Lung microvascular endothelial cell (primary cell): ENCODE measurements around the gene HCCS. TPM values are rescaled to one million over a fixed set of nuclear protein-coding genes. Genes with fewer than 3 reads are reported as not detected.

Experiments
- DNase-seq, 2 donors: peaks; one replicate each; pipeline versions ENCODE4 v3.0.0 to v3.0.0-alpha.2; 2010; ENCODE audit warnings: low read depth in 2 of 2
- total RNA-seq: library from RNA; depleted of rRNA; stranded (reverse); fragments of >200 nt; gene quantifications from 2 replicates; pipeline ENCODE4 v1.2.1, GENCODE V29; 2014

HCCS gene
- total RNA-seq = 15.5 and 16.5 TPM in 2 replicates

DNA sequence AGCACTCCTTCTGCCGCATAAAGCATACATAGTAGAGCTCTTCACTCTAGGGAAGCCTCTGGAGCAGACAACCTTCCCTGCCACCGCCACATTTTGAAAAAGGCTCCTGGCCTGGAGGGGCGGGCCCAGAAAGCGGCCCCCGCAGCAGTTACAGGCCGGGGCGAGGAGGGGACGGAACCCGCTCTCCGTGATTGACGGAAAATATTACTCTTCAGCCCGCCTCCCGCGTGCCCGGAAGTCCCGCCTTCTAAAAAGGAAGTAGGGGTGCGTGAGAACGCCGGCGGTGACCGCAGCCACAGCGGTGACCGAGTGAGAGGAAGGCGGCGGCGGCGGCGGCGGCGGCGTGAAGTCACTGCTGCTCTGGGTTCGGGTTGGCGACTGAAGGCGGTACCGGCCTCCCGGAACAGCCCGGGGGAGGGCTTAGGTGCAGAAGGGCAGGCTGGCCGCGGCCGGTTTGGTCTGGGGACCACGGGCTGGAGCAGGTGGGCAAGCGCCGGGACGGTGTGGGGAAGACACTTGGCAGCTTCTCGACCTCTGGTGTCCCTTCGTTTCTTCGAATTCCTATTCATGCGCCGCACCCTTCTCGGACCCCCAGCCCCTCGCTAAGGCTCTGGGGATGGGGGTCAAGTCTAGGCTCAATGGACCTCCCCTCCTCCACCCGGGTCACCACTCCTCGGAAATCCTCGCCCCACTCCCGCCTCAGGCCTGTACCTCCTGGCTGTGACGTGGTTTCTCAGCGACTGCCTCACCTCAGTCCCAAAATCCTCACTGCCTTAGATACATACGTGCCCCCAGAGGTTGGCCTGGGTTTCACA, at the start of gene HCCS:
TSS of gene HCCS (plus strand) at position 296 of the 815 bp plus-strand sequence. CDS start 729 bp downstream, outside the sequence.
- peak; percentile 87 to 91 for DNase-seq

DNA sequence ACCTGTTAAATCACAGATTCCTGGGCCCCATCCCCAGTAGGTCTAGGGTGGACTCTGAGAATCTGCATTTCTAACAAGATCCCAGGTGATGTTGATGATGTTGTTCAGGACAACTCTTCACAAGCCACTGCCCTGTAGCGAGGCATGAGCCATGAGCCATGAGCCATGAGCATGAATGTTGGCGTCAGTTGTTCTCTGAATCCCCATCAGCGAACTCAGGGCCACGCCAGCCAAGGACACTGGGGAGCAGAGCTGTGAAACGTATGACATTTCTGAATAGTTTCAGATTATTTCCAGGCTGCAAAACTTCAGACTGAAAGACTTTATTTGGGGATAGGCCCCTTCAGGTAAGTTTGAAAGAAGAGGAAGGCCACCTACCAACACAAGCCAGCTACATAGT, 46.9 kb upstream of the HCCS start:
- DNase-seq = no peak

DNA sequence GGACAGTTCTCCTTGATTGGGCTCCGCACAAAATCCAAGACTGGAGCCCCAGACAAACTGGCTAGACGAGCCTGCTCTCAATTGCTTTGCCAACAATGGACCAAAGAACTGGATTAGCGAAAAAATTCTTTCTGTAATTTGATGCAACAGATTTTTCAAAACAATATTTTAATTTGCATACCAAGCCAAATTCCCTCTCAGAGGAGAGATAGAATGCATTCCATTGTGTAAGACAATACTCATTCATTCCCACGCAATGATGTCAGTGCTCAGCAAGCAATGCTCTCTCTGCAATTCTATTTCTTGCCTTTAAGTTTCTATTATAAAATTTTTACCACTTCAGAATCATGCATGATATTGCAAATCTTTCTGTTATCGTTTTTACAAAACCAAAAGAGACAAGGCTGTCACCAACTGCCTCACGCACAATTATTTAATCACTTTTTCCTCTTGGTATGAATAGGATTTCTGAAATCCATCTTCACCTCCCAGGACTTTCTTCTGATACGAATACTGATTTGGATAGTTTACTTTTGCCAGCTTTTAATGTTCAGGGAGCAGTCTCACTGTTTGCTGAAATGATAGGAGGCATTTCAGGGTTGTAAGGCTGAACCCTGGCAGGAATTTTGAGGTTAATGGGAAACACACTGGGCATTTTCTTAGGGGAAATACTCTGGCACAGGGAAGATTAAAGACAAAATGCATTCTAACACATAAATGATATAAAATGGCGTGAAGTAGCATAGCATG, 46.1 kb upstream of the HCCS start:
- DNase-seq = no peak

DNA sequence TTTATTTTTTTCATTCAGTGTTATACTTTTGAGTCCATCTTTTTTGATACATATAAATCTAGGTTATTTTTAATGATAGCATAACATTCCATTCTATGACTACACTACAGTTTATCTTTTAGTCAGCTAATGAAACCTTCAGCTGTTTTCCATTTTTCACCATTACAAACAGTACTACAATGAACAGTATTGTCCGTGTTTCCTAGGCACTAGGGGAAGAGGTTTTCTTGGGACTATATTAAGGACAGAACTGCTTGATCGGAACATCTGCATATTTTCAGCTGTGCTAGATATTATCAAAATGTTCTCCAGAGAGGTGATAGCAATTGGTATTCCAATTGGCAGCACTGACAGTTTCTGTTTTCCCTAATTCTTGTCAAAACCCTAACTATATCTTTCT, 44.3 kb upstream of the HCCS start:
- DNase-seq = no peak

DNA sequence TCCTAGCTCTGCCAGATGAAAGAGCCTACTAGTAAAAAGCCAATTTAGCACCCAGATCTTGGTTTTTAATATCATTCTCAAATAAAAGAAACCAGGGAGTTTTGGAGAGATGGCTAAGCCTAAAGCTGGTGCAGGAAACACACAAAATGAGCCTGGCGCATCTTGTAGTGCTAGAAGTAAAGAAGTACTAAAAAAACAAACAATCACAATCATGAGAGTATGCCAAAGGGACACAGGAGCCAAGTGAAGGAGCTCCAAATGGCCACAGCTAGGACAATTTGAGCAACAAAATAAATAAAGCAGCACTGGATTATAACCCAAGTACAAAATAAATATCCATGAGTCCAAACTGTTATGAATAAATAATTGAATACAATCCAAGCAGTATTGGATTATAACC, 37.8 kb upstream of the HCCS start:
- no peak for DNase-seq

DNA sequence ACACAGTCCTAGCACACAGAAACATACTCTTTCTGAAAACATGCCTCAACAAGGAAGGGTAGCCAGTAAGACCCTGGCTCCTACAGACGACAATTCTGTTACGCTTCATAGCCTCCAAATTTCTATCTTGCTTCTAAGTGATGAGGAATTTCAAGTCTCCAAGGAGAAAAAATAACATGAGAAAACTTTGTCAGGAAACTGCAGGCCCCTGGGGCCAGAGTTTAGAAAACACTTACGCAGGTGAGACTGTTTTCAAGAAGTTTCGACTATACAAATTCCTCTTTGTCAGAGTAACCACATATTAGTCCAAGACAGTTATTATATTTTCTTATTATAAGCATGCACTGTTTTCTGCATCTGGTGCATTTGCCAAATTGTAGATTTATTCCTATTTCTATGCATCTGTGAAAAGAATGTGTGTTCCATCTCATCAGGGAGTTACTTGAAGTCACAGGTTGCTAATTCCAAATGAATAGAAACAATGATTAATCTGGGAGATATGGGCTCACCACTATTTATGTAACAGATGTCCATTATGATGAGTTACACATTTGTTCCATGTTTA, 30.3 kb upstream of the HCCS start:
- DNase-seq = no peak

DNA sequence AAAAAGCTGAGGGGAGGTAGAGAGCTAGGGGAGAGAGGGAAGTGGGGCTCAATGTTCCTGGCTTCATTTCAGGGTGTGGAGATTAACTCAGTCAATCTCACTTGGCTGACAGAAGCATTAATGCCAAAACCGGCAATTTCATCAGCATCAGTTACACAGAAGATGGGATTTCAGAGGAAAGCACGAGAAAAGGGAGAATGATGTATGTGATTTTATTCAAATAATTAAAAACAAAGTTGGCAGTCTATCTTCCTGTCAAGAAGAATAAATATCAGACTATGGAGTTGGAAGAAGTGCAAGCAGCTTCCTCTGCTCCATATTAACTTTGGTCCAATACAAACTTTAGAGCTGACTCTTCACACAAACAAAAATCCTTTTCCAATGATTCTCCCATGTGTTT, 29.6 kb upstream of the HCCS start:
- no peak for DNase-seq

DNA sequence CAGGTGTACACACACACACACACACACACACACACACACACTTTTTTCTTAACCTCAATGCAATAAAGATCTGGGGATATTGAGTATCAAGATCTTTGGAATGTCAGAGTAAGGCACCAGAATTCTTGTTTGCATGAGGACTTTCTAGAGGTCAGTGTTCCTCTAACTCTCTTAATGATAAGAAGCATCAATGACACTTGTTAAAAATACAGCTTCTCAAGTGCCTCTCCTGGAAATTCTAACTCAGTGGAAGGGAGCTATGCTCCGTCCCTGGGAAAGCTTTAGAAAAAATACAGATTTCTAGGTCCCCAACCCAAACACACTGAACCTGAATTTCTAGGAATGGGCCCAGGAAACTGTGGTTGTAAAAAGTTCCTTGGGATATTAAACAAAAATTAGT, 25.8 kb upstream of the HCCS start:
- DNase-seq = no peak

DNA sequence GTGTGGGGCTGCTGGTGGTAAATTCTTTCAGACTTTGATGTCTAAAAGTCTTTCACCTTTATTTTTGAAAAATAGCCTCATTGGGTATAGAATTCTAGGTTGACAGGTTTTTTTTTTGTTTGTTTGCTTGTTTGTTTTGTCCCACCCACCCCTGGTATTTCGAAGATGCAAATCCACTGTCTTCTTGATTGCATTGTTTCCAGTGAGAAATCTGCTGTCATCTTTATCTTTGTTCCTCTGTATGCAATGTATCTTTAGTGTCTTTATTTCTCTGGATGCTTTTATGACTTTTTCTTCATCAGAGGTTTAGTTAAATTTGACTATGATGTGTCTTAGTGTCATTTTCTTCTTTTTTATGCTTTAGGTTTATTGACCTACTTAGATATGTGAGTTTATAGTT, 21.3 kb upstream of the HCCS start:
- no peak for DNase-seq

DNA sequence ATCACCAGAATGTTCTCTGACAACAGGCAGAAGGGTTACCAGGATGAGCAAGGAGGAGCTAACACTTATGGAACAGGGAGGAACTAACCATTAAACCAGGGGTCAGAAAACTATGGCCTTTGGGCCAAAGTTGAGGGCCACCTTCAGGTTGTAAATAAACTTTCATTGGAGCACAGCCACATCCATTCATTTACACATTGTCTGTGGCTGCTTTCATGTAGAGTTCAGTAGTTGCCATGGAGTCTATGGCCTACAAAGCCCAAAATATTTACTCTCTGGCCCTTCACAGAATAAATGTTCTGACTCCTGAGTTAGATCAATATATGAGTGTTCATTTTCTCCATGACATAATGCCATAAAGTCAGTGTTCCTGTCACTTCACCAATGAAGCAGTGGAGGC, 13.2 kb upstream of the HCCS start:
- DNase-seq = no peak

DNA sequence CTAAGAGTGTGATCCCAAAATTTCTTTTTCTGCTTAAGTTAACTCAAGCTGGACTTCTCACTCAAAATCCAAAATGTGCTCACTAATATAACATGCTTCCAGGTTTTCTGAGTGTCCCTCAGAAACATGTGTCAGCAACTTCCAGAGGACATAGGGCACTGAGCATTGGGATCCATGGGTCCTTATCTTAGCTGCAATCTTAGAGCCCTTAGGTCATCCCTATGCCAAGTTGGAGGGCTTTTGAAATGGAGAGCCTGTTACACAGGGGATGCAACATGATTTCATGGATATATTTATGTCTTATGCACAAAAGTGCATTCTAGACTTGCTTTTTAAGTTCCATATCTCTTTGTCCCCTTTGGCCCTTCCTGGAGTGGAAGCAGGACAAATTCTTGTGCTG, 11.7 kb upstream of the HCCS start:
- no peak for DNase-seq

DNA sequence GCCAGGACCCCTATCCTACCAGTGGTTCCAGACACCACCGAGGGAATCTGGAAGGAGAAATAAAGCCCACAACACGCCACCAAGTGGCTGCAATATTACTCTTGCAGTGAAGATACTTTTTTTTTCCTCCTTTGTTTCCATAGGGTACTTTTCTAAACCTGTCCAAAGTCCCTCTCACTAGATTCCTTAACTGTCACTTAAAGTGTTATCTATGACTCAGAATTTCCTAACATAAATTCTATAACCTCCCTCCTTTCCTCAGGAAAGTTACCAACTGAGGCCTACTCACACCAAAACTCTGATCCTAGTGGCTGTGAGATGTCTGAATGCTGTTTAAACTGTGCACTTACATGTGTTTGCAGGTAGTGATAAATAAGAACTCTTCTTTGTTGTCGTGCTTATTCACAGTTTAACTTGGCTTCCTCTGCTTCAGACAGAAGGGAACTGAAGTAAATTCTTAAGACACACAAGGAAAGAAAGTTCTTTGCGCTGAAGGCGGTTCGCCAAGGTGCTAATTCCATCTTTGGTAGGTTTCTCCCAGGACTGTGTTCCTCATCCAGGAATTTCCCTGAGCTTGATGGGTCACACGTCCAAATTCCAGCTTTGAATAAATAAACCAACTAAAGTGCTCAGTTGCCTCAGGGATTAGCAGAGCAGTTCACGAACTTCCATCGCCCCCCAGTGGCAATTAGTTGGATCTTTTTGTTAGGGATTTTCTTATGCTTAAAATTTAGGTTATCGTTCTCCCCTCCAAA, 10.7 kb upstream of the HCCS start:
- DNase-seq = peak; percentile 59 to 65

DNA sequence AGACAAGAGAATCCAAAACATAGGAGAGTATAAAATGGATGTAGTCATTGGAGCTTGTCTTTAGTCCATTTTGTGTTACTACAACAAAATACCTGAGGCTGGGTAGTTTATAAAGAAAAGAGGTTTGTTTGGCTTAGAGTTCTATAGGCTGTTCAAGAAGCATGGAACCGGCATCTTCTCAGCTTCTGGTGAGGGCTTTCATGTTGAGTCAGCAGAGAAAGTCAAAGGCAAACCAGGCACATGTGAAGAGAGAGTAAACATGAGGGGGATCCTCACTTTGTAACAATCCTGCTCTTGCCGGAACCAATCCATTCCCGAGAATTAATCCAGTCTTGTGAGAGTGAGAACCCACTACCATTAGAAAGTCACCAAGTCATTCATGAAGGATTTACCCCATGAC, 8.1 kb upstream of the HCCS start:
- DNase-seq = no peak

DNA sequence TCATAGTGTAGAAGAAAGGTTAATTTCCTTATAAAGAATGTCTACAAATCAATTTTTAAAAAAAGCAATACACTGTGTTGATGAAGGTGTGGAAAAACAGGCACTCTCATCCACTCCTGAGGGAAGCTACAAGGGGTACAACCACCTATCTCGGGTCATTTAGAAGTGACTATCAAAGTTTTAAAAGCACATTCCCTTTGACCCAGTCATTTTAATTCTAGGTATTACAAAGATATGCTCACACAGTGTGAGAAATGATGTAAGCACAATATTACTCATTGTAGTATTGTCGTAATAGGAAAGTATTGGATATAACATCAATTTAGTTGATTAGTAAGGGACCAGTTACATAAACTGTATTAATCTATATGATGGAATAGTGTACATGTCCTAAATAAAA, 7.4 kb upstream of the HCCS start:
- DNase-seq = no peak

DNA sequence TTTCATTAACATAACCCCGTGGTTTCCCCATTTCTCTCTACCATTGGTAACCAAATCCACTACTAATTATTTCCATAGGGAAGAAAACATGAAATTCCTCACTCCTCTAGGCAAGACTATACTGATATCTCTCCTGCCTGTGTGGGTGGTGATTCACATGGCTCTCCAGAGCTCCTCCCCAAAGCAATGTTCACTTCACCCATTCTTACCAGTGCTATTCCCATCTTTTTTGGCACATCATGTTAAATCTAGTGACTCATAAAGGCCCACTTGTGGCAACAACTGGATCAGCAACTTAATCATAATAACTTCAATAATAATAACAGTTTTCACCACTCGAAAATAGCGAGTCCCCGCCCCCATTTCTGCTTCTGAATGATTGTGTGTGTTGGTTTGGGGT, 6.1 kb upstream of the HCCS start:
- peak in 1 of 2 donors; percentile 6 for DNase-seq

DNA sequence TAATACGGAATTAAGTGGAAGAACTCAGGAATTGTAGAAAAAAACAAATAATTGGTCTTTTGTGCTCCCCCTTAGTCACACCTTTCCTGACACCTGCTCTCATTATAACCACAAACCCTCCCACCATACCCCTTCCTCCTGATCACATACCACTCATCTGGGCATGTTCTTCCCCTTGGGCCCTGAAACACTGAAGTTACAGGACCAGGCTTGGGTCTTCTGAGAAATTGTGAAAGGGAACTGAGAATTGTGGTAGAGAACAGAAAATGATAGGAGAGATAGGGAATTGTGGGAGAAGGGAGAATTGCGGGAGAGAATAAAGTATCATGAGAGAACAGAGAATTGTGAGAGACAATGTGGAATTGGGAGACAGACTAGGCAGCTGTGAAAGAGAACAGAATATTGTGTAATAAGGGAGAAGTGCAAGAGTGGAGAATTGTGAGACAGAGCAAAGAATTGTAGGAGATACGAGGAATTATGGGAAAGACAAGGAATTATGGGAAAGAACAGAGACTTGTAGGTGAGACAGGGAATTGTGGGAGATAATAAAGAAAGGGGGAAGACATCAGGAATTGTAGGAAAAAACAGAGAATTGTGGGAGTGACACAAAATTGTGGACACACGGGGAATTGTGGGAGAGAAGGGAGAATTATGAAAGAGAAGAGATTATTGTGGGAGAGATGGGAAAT, 2.7 kb upstream of the HCCS start:
- no peak for DNase-seq

DNA sequence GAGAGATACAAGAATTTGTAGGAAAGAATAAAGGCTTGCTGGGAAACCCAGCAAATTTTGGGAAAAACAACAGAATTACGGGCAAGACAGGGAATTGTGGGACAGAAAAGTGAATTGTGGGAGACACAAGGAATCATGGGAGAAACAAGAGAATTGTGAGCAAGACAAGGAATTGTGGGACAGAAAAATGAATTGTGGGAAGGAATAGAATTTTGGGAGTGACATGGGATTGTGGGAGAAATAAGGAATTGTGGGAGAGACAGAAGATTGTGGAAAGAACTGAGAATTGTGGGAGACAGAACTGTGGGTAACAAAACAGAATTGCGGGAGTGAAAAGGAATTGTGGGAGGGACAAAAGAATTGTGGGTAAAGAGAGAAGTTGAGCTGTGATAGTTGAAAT, 1.2 kb upstream of the HCCS start:
- no peak for DNase-seq

DNA sequence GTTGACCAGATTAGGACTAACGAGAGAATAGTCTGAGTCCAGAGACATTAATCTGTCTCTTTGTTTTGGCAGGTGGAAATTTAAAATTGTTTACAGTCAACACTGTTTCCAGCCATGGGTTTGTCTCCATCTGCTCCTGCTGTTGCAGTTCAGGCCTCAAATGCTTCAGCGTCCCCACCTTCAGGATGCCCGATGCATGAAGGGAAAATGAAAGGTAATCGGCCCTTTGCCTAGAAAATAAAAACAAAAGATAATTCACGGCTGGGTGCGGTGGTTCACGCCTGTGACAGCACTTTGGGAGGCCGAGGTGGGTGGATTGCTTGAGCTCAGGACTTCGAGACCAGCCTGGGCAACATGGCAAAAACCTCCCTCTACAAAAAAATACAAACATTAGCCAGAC, 815 bp downstream of the HCCS start:
- DNase-seq = peak in 1 of 2 donors; percentile 27

DNA sequence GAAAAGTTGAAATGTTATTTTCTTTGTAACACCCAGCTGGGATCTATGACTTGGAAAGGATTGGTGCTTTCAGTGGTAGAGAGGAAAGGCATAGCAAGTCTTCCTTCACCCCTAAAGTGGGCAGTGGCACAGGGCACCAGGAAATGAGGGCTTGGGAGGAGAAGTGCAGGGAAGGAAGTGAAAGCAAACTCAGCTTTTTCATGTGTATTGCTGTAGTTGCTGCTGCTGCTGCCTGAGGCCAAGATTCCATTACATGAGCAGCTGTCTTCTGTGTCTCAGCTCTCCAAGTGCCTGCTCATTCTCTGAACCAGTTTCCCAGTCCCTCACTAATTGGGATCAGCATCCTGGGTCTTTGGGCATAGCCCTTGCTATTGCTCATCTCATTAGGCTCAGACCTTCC, 2.6 kb downstream of the HCCS start:
- DNase-seq = peak in 1 of 2 donors; percentile 42

DNA sequence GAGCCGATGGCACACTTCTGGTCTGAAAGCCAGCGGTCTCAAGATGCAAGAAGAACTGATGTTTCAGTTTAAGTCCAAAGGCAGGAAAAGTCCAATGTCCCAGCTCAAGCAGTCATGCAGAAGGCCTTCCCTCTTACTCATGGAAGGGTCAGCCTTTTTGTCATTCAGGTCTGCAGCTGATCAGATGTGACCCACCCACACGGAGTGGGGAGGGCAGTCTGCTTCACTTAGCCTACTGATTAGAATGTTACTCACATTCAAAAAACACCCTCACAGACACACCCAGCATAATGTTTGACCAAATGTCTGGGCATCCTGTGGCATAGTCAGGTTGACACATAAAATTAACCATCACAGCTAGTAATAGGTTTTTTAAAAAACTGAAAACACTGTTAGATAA, 6.6 kb downstream of the HCCS start:
- DNase-seq = no peak

DNA sequence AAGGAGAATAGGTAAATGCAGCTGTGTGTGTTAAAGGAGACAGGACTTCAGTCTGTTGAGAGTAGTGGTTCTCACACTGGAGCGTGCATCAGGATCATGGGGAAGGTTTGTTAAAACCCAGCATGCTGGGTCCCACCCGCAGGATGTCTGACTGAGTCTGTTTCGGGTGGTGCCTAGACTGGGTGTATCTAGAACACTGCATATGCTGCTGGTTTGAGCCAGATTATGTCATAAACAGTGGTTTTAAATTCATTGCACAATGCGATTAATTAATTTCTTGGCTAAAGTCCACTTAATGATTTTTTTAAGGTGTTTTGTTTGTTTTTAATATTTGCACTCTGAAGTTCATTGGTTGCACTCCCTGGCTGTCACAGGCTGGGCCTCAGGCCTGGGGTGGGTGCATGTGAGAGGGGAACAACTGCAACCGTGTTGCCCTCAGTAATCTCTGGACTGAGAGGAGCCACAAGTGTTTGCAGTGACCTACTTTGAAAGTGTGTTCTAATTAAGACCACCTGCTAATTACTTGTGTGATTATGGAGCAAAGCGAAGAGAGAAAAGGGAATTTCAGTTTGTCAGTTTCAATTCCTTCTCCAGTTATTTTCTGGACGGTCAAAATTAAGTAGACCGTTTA, 8.3 kb downstream of the HCCS start:
- DNase-seq = no peak
